Measurements from ENCODE around the gene MORN3.
"Not testable (repeated sequence)": the region's sequence is repeated elsewhere in the genome, so short reads cannot be mapped to it uniquely, and the experiment has no call there.

MORN3 gene

DNA sequence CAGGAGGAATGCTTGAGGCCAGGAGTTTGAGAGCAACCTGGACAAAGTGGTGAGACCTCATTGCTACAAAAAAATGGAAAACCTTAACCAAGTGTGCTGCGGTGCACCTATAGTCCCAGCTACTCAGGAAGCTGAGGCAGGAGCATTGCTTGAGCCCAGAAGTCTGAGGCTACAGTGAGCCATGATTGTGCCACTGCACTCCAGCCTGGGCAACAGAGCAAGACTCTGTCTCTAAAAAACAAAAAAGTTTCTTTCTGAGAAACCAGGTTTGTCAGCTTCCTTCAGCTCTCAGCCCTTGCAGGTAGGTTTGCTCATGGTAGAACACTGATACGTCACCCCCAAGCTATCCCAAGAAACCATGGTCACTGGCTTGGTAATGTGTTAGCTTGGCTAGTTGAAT is 20.0 kb upstream of the MORN3 start:
- DNase-seq (ENCODE audit: low spot score) = no peak

DNA sequence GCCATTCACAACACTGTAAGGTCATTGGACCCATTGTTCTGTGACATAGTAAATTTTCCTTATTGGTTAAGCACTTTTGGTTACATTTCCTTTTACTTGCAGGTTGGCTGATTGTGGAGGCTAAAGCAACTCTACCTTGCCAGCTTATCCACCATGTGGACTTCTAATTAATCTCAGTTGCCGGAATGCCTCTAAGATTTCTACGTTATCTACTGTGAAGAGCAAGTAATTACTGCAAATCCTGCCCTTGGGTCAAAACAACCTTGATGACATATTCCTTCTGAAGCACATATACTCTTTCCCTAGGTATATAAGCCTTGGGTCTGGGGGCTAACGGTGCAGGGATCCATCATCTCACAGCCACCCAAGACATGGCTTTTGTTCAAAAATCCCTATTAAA is 19.5 kb upstream of the MORN3 start:
- DNase-seq (ENCODE audit: low spot score) = no peak

DNA sequence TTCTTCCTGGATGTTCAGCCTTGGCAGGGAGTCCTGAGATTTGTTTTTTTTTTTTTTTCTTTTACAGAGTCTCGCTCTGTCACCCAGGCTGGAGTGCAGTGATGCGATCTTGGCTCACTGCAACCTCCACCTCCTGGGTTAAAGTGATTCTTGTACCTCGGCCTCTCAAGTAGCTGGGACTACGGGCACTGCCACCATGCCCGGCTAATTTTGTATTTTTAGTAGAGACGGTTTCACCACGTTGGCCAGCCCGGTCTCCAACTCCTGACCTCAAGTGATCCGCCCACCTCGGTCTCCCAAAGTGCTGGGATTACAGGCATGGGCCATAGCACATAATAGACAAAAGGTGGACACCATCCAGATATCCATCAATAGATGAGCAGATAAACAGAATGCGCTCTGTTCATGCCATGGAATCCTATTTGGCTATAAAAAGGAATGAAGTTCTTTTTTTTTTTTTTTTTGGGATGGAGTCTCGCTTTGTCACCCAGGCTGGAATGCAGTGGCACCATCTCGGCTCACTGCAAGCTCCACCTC is 10.3 kb upstream of the MORN3 start:
- not testable (repeated sequence) for DNase-seq (ENCODE audit: low spot score)

DNA sequence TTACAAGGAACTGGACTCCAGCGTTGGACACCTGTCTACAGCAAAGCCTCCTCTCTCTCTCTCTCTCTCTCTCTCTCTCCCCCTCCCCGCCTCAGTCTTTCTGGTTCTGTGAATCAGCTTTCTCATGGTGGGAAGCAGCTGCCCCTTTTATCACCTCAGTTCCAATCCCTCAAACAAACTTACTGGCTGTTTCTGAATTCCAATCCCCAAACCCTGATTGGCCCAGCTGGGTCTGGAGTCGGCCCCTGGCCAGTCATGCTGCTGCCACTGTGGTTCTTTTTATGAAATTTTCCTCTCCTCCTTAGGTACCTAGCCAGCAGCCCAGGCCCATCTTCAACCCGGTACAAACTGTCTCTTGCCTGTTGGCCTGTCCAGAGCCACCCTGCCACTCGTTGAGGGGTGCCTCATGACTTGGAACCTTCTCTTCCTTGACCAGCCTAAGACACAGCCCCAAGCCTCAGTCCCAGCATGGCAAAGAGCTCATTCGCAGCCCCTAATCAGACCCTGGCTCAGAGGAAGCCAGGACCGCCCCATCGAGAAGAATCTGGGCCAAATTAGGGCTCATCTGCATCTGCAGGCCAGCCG is 9.4 kb upstream of the MORN3 start:
- DNase-seq (ENCODE audit: low spot score) = no peak

DNA sequence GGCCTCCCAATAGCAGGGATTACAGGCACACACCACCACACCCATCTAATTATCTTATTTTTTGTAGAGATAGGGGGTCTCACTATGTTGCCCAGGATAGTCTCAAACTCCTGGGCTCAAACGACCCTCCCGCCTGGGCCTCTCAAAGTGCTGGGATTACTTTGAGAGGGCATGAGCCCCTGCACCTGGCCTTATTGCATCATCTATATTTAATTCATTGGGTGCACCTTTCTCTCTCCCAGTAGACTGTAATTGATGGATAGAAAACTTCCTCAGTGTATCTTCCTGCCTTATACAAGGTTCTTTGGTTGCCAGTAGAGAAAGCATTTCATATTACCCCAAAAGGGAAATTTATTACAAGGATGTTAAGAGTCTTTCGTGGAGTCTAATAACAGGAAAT is 8.9 kb upstream of the MORN3 start:
- no peak for DNase-seq (ENCODE audit: low spot score)

DNA sequence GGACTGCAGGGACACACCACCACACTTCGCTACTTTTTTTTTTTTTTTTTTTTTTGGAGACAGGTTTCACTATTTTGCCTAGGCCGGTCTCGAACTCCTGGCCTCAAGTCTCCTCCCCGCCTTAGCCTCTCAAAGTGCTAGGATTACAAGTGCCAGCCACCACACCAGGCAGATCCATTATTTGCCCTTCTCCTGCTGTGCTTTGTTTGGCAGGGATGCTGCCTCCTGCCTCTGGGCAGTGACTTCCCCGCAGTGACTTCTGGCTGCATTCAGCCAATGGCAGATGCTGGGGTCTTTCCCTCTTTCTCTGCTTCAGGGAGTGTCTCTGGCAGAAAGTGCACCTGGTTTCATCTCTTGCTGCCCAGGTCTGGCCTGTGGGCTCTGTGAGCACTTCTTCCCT is 6.7 kb upstream of the MORN3 start:
- no peak for DNase-seq (ENCODE audit: low spot score)

DNA sequence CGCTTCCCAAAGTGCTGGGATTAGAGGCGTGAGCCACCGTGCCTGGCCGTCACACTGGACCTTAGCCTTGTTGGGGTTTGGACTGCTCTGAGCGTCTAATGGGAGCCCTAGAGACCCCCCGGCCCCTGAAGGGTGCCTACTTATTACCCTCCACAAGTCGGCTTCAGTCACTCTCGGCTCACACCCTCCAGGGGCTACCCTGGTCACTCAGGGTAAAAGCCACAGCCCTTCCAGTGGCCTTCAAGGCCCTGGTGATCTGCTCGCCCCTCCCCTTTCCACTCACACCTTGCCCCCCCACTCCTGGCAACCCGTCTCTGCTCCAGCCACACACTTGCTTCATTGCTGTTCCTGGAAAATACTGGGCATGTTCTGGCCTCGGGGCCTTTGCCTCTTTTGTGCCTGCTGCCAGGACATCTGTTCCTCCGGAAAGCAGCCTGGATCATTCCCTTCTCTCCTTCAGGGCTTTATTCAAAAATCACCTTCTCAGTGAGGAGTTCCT is 3.6 kb upstream of the MORN3 start:
- peak; percentile 46 for DNase-seq (ENCODE audit: low spot score)

DNA sequence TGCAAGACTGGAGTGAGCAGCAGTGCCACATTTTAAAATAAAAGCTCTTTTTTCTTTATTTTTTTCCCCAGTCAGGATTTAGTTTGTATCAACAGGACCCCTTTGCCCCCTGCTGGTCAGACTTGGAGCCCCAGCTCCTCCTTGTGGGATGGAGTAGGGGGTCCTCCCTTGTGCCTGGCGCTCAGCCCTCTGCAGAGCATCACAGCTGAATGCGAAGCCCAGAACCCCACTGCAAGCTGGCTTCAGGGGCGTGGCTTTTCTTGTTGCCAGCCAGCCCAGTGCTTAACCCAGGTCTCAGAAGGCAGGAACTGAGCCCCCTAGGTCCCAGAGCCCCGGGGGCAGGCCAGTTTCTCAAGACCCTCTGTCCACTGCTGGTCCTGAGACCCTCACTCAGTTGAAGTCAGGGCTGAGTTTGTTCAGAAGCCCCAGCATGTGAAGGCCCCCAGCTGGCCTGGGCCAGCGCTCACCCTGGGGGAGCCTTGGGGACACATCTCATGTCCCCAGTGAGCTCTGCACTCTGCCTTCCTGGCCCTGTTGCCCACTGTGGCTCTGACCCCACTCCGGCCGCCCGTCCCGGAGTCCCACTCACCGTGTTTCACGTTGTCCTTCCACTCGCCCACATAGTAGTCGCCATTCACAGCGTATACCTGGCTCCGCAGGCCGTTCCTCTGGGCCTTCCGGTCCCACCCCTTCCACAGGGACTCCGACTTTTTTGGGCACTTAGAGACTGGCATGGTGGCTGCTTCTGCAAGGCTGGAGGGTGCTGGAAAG is 519 bp downstream of the MORN3 start:
- peak; percentile 50 for DNase-seq (ENCODE audit: low spot score)

DNA sequence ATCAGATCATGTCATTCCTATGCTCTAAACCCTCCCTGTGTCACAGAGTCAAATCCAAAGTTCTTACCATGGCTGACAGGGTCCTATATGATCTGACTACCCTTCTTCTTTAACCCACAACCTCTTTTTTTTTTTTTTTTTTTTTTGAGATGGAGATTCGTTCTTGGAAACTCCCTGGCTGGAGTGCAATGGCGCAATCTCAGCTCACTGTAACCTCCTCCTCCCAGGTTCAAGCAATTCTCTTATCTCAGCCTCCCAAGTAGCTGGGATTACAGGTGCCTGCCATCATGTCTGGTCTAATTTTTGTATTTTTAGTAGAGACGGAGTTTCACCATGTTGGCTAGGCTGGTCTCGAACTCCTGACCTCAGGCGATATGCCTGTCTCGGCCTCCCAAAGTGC is 2.6 kb downstream of the MORN3 start:
- not testable (repeated sequence) for DNase-seq (ENCODE audit: low spot score)

DNA sequence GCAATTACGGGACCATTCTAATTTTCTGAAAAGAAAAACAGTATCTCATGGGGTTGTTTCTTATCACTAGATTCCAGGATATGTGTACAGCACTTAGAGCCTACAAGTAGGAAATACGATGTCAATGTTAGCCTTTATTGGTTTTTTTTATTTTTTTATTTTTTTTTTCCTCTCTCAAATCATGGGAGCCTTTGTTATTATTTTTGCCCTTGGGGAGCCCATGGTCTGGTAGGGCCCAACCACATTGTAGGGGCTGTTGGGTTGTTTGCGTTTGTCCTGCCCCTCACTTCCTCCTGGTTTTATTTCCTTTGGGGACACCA is 5.9 kb downstream of the MORN3 start:
- no peak for DNase-seq (ENCODE audit: low spot score)

DNA sequence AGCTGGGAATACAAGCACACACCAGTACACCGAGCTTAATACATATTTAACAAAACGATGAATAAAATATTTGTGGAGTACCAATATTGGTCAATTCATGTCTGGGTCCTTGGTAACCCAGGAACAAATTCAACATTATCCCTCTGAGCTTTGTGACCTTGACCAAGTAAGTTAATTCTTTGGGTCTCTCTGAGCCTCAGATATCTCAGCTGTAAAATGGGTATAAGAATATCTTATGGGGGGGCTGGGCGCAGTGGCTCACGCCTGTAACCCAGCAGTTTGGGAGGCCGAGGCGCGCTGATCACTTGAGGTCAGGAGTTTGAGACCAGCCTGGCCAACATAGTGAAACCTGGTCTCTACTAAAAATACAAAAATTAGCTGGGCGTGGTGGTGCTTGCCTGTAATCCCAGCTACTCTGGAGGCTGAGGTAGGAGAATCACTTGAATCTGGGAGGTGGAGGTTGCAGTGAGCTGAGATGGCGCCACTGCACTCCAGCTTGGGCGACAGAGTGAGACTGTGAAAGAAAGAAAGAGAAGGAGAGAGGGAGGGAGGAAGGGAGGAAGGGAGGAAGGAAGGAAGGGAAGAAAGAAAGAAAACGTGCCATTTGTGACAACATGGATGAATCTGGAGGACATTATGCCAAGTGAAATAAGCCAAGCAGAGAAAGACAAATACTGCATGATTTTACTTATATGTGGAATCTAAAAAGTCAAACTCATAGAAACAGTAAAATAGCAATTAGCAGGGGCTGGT is 7.9 kb downstream of the MORN3 start:
- not testable (repeated sequence) for DNase-seq (ENCODE audit: low spot score)

DNA sequence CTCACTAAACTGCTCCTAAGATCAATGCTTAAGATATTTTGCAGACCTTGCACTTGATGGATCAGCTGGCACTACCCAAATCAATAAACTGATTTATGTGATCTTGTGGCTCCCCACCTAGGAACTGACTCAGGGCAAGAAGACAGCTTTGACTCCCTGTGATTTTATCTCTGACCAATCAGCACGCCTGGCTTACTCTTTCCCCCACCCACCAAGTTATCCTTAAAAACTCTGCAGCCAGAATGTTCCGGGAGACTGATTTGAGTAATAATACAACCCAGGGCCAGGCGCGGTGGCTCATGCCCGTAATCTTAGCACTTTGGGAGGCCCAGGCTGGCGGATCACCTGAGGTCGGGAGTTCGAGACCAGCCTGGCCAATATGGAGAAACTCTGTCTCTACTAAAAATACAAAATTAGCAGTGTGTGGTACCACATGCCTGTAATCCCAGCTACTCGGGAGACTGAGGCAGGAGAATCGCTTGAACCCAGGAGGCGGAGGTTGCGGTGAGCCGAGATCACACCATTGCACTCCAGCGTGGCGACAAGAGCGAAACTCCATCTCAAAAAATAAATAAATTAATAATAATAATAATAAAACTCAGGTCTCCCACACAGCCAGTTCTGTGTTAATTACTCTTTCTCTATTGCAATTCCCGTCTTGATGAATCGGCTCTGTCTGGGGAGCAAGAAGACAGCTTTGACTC is 12.0 kb downstream of the MORN3 start:
- no peak for DNase-seq (ENCODE audit: low spot score)

DNA sequence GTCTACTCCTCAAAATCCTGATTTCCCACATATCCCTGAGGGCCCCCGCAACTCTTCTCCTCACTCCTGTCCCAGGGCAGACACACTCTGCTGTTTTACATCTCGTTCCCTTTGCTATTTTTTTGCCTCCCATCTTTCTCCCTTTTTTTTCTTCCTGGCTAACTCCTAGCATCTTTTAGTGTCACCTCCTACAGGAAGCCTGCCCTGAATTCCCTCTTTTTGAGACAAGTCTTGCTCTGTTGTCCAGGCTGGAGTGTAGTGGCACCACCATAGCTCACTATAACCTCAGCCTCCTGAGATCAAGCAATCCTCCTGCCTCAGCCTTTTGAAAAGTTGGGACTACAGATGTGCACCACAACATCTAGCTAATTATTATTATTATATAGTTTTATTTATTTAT is 13.3 kb downstream of the MORN3 start:
- DNase-seq (ENCODE audit: low spot score) = no peak

DNA sequence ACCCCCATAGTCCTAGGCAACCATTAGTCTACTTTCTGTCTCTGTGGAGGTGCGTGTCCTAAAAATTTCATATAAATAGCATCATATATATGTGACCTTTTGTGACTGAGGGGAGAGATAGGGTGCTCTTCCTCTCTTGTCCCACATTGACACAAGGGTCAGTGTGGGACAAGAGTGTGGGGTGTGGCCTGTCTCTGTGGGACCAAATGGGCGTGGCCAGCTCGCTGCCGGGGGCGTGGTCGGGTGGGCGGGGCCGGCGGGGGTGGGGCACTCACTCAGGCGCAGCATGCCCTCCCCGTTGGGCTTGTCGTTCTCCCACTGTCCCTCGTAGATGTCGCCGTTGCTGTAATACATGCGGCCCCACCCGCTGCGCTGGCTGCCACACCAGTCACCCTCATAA is 15.5 kb downstream of the MORN3 start:
- no peak for DNase-seq (ENCODE audit: low spot score)

DNA sequence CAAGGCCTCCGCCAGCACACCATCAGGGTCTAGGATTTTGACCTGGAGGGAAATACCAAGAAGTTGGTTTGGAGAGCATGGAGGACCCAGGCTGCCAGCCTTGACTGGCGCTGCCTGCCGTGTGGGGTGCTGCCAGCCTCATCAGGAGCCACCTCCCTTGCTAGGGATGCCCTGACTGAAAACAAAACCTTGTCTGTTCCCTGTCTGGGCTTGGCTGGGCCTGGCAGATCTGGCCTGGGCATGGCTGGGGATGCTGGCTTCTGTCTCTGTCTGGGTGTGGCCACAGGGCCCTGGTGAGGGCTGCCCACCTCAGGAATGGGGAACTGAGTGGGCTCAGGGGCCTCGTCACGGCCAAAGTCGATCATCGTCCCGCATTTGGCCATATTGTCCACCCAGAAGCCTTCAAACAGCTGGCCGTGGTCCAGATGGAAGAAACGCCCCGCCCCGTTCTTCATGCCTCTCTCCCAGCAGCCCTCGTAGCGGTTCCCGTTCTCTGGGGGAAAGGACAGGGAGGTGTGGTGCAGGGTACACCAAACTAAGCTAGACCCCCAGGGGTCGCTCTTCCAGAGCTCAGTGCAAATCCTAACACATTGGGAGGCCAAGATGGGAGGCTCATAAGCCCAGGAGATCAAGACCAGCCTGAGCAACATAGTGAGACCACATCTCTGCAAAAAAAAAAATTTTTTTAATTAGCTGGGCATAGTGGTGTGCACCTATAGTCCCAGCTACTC is 16.5 kb downstream of the MORN3 start:
- no peak for DNase-seq (ENCODE audit: low spot score)

DNA sequence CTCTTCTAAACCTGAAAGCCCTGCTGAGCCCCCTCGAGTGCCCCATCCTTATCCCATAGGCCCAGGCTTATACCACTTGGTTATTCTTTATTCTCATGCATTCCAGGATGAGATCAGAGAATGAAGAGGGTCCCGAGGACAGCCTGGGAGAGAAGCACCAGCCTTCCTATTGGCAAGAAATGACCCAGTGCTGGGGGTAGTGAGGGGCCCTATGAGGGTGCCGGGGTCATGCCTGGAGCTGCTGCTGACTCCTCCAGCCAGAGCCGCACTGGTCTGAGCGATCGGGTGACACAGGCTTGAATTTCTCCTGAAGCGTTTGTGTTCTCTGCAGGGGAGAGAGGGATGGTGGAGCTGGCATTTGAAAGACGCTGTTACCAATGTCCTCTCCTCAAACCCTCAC is 18.1 kb downstream of the MORN3 start:
- no peak for DNase-seq (ENCODE audit: low spot score)

DNA sequence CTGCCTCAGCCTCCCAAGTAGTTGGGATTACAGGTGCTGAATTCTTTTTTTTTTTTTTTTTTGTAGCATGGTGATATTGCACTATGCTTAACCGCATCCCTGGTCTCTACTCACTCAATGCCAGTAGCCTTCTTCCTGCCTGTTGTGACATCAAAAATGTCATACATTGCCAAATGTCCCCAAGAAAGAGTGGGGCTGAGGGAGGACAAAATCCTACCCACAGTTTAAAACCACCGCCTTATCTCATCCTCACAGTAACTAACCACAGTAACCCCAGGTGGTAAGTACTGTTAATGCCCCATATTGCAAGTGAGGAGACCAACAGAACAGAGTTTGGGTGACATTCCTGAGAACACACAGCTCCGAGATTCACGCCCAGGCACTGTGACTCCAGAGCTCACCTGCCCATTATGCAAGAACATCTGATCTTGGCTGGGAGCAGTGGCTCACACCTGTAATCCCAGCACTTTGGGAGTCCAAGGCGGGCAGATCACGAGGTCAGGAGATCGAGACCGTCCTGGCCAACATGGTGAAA is 19.6 kb downstream of the MORN3 start:
- no peak for DNase-seq (ENCODE audit: low spot score)

DNA sequence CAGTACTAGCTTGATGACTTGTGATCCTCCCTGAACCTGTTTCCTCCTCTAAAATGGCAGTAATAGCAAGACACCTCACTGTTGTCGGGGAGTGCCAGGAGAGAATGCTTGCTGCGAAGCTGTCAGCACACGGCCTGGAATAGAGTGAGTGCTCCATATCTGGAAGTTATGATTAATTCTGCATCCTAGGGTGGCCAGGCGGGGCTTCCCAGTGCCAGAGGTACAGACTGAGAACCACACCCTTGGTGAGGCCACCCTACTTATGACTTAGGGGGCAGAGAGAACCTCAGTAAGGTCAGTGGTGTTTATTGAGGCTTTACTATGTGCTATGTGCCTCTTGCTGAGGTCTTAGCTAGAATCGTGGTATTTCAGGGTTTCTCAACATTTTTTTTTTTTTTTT is 20.1 kb downstream of the MORN3 start:
- DNase-seq (ENCODE audit: low spot score) = no peak

DNA sequence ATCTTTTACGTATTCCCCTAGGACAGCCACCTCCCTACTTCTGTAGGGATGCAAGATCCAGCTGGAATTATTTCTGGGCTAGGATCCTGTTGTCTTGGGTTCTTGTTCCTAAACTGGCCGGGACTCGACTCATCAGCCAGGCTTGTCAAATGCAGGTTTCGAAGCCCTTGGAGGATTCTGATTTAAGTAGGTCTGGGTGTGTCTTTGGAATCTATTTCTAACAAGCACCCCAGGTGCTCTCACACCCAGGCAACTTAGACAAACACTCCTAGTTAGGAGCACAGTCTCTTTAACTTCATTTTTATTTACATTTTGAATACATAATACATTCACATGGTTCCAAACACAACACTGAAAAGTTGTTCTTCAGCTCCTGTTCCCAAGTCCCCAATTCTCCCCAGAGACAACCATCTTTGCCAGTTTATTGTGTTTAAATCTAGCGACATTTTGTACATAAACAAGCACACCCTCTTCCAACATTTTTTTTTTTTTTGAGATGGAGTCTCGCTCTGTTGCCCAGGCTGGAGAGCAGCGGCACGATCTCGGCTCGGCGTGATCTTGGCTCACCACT is 20.9 kb downstream of the MORN3 start:
- DNase-seq (ENCODE audit: low spot score) = no peak

DNA sequence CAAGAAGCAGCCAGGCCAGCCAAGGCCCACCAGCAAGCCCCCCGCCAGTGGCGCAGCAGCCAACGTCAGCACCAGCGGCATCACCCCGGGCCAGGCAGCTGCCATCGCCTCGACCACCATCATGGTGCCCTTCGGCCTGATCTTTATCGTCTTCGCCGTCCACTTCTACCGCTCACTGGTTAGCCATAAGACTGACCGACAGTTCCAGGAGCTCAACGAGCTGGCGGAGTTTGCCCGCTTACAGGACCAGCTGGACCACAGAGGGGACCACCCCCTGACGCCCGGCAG is 28.2 kb downstream of the MORN3 start:
- no peak for DNase-seq (ENCODE audit: low spot score)

Measured in cerebellar cortex (tissue), 1 donor.